ENCODE data around the gene IGFBP3.

- TF ChIP-seq, protein P1, sequence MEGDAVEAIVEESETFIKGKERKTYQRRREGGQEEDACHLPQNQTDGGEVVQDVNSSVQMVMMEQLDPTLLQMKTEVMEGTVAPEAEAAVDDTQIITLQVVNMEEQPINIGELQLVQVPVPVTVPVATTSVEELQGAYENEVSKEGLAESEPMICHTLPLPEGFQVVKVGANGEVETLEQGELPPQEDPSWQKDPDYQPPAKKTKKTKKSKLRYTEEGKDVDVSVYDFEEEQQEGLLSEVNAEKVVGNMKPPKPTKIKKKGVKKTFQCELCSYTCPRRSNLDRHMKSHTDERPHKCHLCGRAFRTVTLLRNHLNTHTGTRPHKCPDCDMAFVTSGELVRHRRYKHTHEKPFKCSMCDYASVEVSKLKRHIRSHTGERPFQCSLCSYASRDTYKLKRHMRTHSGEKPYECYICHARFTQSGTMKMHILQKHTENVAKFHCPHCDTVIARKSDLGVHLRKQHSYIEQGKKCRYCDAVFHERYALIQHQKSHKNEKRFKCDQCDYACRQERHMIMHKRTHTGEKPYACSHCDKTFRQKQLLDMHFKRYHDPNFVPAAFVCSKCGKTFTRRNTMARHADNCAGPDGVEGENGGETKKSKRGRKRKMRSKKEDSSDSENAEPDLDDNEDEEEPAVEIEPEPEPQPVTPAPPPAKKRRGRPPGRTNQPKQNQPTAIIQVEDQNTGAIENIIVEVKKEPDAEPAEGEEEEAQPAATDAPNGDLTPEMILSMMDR (IDR thresholded peaks at IDR 0.05), result no peak
- no peak for TF ChIP-seq POLR2A (IDR thresholded peaks at IDR 0.05)
These were observed 18.5 kb upstream of the IGFBP3 start for GRCh38 chr7:45939574-45939973.

Data from lower leg skin (tissue), 3 donors.